ENCODE results near the gene NTM. TPM values are rescaled to one million over a fixed set of nuclear protein-coding genes. Genes with fewer than 3 reads are reported as not detected.

Gene NTM
- total RNA-seq, 1 experiment from 2014 or later = 9.9 TPM

DNA sequence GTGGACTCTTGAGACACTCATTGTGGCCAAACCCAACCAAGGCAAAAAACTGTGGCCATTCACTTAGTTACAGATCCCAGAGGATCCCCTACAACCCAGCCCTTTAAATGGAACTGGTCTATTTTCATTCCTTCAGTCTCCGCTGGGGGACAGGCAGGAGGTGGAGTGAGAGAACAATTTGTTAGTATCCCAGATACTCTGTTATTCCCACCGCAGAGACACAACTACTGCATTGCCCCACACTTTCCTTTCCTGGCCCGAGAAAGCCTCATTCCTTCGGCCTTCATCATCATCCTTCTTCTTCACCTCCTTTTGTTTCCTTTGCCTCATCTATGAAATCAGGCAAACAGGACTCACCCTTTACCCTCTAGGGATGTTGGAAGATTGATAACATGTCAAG is 191.1 kb downstream of the NTM start:
- H2BK12ac ChIP-seq (ENCODE audit: insufficient read length, low read depth, low read length) = no peak overlapping the region
- no peak overlapping the region for H3K23ac ChIP-seq (ENCODE audit: insufficient read length, low read depth, low read length)
- no peak overlapping the region for H3K9ac ChIP-seq (ENCODE audit: extremely low read depth, insufficient read length, low read length)
- no peak overlapping the region for H2AK5ac ChIP-seq (ENCODE audit: insufficient read length, low read length)
- TF ChIP-seq CTCF (conservative IDR thresholded peaks at IDR 0.05) = peak; percentile 41
- H2BK120ac ChIP-seq (ENCODE audit: low read depth, low read length, poor library complexity, severe bottlenecking) = no peak overlapping the region
- H2BK20ac ChIP-seq (ENCODE audit: low read depth, low read length, poor library complexity, severe bottlenecking) = no peak overlapping the region
- H3K14ac ChIP-seq (ENCODE audit: insufficient read depth, low read length) = no peak overlapping the region
- no peak overlapping the region for H2AFZ ChIP-seq (ENCODE audit: low read length)
- peaks cover 35 to 37% of the 10 kb centered on the region in 2 experiments for H3K4me1 Mint-ChIP-seq
- H3K4me2 ChIP-seq (ENCODE audit: insufficient read depth, insufficient read length, low read length) = no peak overlapping the region
- H2BK15ac ChIP-seq (ENCODE audit: low read depth, low read length) = no peak overlapping the region
- no peak overlapping the region for H3K27ac ChIP-seq (ENCODE audit: insufficient read length, low read depth, low read length)
- no peak overlapping the region for H3T11ph ChIP-seq (ENCODE audit: low read length)
- no peak overlapping the region for H3K18ac ChIP-seq (ENCODE audit: insufficient read length, low read depth, low read length)
- H4K20me1 ChIP-seq (ENCODE audit: control insufficient read depth, insufficient read depth, insufficient read length) = no peaks in the 10 kb centered on the region
- no CpG with 5 or more reads among the region's 4 CpGs for WGBS (ENCODE audit: extremely low coverage, insufficient read length, low lambda C conversion rate)
- H2BK5ac ChIP-seq (ENCODE audit: insufficient read length, low read length) = no peak overlapping the region
- no peaks in the 10 kb centered on the region for H3K79me2 ChIP-seq (ENCODE audit: insufficient read depth, low read length)
- peak overlapping the region in 1 of 3 experiments; percentile 30; a peak in 1 of 7 replicates for H3K27ac Mint-ChIP-seq
- H4K91ac ChIP-seq (ENCODE audit: insufficient read length, low read depth, low read length) = no peak overlapping the region
- H3K79me1 ChIP-seq (ENCODE audit: insufficient read depth, low read depth, low read length, poor library complexity, severe bottlenecking) = no peaks in the 10 kb centered on the region
- no peak overlapping the region for H3K56ac ChIP-seq (ENCODE audit: insufficient read length, low read depth, low read length)
- DNase-seq = no peak
- H4K8ac ChIP-seq (replicated peaks; ENCODE audit: insufficient read length, low read depth, low read length) = no peak overlapping the region
- H3K27me3 Mint-ChIP-seq (ENCODE audit: low read depth) = no peaks in the 10 kb centered on the region; the same call in 1 of the 2 replicates
- no peak overlapping the region for H3K4ac ChIP-seq (ENCODE audit: low read depth, low read length)
- H3K4me3 Mint-ChIP-seq = no peak overlapping the region
- no peaks in the 10 kb centered on the region for H3K9me3 ChIP-seq (ENCODE audit: control insufficient read depth, low read depth, low read length)
- no peaks in the 10 kb centered on the region for H3K9me3 Mint-ChIP-seq
- H3K27me3 ChIP-seq (ENCODE audit: insufficient read depth, low read length) = no peaks in the 10 kb centered on the region
- no peaks in the 10 kb centered on the region for H3K36me3 Mint-ChIP-seq (ENCODE audit: insufficient read depth in 1 of 3, low read depth in 3 of 3)
- no peaks in the 10 kb centered on the region for H3K4me1 ChIP-seq (ENCODE audit: insufficient read depth, low read length)
- no peak overlapping the region for H4K5ac ChIP-seq (ENCODE audit: insufficient read length, low read depth, low read length)
- H3K23me2 ChIP-seq (ENCODE audit: insufficient read length, low read depth, low read length, poor library complexity, severe bottlenecking) = no peaks in the 10 kb centered on the region
